ENCODE measurements around the gene ASPSCR1.

DNA sequence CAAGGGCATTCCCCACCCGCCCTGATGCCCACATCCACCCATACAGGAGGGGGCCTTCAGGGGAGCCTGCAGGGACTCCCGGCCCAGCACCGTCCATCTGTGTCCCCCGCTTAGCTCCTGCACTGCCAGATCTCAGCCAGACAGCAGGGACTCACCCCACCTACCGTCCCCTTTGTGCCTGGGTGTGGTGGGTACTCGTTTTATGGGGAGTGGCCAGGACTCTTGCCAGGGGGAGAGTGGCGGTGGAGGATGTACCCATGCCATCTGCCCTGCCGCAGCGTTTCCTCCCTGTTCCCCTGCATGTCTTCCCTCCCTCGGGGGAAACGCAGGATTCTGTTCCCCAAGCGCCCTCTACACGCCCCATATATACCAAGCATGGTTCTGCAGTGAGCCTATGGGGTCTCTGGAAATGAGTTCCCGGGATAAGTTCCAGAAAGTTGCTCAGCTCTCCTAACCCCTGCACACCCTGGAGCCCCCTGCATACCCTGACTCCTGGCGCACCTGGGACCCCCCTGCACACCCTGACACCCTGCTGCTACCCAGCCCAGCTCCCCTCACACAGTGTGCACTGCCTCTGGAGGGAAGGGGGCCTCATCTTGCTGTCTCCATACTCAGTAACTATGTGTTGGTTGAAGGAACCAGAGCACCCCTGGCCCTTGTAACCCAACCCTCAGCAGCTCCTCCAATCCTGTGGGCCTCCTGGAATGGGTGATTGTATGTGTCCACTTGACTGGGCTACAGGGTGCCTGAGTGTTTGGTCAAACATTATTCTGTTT, 45.7 kb upstream of the ASPSCR1 start:
- TF ChIP-seq, protein P1, sequence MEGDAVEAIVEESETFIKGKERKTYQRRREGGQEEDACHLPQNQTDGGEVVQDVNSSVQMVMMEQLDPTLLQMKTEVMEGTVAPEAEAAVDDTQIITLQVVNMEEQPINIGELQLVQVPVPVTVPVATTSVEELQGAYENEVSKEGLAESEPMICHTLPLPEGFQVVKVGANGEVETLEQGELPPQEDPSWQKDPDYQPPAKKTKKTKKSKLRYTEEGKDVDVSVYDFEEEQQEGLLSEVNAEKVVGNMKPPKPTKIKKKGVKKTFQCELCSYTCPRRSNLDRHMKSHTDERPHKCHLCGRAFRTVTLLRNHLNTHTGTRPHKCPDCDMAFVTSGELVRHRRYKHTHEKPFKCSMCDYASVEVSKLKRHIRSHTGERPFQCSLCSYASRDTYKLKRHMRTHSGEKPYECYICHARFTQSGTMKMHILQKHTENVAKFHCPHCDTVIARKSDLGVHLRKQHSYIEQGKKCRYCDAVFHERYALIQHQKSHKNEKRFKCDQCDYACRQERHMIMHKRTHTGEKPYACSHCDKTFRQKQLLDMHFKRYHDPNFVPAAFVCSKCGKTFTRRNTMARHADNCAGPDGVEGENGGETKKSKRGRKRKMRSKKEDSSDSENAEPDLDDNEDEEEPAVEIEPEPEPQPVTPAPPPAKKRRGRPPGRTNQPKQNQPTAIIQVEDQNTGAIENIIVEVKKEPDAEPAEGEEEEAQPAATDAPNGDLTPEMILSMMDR (IDR thresholded peaks at IDR 0.05), result no peak
- TF ChIP-seq EP300 (IDR thresholded peaks at IDR 0.05; ENCODE audit: low read depth), result no peak

Measured in transverse colon (tissue), 3 donors.